Measurements from ENCODE around the gene SEPTIN8.

GRCh38 chr5:132814503-132815294, 37.7 kb upstream of the SEPTIN8 start:
- TF ChIP-seq CREB1 (IDR thresholded peaks at IDR 0.05; ENCODE audit: low read depth) (no peak), EP300 (IDR thresholded peaks at IDR 0.05; ENCODE audit: borderline replicate concordance) (no peak), TAF1 (IDR thresholded peaks at IDR 0.05; ENCODE audit: low read depth) (no peak), TCF12 (IDR thresholded peaks at IDR 0.05; ENCODE audit: low read depth) (no peak), RAD21 (IDR thresholded peaks at IDR 0.05; ENCODE audit: low read depth) (no peak)

Data from Ishikawa (cell line).